ENCODE results near the gene NXPE3.
"Not testable (repeated sequence)": the region's sequence is repeated elsewhere in the genome, so short reads cannot be mapped to it uniquely, and the experiment has no call there.

NXPE3 gene

DNA sequence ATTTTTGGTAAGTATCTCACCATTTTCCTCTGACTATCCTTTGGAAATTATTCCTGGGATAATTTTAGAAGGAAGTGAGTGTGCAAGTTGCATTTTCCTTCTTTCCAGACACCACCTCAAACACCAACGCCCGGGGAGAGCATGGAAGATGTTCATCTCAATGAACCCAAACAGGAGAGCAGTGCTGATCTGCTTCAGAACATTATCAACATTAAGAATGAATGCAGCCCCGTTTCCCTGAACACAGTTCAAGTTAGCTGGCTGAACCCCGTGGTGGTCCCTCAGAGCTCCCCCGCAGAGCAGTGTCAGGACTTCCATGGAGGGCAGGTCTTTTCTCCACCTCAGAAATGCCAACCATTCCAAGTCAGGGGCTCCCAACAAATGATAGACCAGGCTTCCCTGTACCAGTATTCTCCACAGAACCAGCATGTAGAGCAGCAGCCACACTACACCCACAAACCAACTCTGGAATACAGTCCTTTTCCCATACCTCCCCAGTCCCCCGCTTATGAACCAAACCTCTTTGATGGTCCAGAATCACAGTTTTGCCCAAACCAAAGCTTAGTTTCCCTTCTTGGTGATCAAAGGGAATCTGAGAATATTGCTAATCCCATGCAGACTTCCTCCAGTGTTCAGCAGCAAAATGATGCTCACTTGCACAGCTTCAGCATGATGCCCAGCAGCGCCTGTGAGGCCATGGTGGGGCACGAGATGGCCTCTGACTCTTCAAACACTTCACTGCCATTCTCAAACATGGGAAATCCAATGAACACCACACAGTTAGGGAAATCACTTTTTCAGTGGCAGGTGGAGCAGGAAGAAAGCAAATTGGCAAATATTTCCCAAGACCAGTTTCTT is 74.2 kb downstream of the NXPE3 start:
- DNase-seq, result no peak

DNA sequence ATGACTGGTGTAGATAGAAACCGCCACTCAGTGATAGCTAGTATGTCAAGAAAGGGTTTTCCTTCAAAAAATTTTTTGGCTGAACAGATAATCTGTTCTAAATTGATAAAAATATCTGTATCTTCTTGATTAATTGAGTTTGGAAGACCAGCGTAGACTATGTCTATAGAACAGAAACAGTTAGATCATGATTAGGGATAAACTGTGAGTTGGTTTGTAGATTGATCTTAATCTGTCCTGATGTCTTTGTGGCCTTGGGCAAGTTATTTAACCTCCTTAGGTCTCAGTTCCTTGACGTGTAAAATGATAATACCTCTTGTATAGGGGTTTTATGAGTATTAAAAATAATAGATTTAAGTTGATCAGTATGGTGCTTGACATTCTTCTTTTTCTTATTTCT is 75.0 kb downstream of the NXPE3 start:
- DNase-seq, result no peak

- DNase-seq, result no peak
Observed at GRCh38 chr3:101854608-101855304, 75.7 kb downstream of the NXPE3 start.

DNA sequence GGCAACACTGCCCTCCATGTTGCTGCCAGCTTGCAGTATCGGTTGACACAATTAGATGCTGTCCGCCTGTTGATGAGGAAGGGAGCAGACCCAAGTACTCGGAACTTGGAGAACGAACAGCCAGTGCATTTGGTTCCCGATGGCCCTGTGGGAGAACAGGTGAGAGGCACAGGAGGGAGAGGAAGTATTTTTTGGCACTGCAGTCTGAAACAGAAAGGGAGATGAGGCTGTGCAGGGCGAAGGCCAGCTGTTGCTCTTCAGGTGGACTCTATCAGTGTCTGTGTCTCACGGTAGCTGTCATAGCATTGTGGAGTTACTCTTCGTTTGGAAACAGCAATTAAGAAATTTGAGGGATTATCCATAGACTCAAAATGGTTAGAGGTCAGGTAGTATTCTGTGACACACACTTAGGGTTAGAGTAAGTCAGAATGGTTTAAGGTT is 78.3 kb downstream of the NXPE3 start:
- DNase-seq, result no peak

DNA sequence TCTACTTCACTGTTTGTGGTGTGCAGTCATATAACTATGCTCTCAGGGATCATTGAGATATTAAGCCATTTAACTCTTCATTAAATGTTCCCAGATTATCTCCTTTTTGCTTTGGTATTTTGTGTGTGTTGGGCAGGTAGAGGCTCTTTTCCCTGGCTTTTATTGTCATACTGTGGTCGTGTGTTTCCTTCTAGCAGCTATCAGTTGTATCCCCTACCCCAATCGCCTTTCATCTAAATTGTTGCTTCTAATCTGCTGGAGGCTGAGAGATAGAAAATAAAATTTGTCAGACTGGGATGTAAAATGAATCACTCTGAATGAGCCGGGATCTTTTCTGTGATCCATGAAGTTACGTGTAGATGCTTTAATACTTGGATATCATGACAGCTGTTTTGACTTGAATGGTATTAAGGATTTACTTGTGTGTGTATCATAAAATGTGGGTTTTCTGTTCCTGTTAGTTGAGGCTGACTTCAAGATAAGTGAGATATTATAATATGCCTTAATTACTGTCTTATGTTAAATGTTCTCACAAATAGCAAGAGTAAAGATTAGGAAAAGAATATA is 79.5 kb downstream of the NXPE3 start:
- DNase-seq, result no peak

DNA sequence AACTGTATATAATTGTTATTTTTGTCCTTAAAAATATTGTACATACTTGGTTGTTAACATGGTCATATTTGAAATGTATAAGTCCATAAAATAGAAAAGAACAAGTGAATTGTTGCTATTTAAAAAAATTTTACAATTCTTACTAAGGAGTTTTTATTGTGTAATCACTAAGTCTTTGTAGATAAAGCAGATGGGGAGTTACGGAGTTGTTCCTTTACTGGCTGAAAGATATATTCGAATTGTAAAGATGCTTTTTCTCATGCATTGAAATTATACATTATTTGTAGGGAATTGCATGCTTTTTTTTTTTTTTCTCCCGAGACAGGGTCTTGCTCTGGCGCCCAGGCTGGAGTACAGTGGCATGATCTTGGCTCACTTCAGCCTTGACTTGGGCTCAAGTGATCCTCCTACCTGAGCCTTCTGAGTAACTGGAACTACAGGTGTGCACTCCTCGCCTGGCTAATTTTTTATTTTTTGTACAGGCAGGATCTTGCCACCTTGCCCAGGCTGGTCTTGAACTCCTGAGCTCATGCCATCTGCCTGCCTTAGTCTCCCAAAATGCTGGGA is 81.0 kb downstream of the NXPE3 start:
- no peak for DNase-seq

- no peak for DNase-seq
Observed at GRCh38 chr3:101861212-101861788, 82.3 kb downstream of the NXPE3 start.

- DNase-seq, result no peak
Observed at GRCh38 chr3:101861789-101862415, 82.9 kb downstream of the NXPE3 start.

- no peak for DNase-seq
Observed at GRCh38 chr3:101862416-101863165, 83.6 kb downstream of the NXPE3 start.

GRCh38 chr3:101864926-101865325 is 85.9 kb downstream of the NXPE3 start:
- DNase-seq, result not testable (repeated sequence)

- no peak for DNase-seq
Observed at GRCh38 chr3:101865751-101866509, 86.9 kb downstream of the NXPE3 start.

GRCh38 chr3:101867511-101867910 is 88.5 kb downstream of the NXPE3 start:
- no peak for DNase-seq

- no peak for DNase-seq
Observed at GRCh38 chr3:101867996-101868395, 89.0 kb downstream of the NXPE3 start.

GRCh38 chr3:101868534-101869464 is 89.8 kb downstream of the NXPE3 start:
- no peak for DNase-seq

DNA sequence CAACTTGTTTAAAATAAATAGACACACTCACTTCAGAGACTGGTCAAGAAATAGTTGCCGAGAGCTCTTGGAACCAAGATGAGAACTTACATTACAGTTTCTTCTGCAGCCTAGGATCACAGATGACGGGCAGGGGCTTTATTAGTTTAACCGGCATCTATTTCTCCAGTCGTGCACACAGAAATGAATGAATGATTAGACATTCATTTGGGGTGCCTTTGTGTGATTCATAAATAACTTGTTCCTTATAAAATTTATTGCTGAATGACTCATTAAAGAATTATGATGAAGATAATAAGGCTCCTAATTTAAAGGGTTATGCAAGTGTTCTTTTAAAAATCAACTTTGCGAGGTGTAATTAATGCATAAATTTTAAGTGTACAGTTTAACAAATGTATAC is 91.1 kb downstream of the NXPE3 start:
- DNase-seq, result no peak

- no peak for DNase-seq
Observed at GRCh38 chr3:101873619-101874018, 94.6 kb downstream of the NXPE3 start.

DNA sequence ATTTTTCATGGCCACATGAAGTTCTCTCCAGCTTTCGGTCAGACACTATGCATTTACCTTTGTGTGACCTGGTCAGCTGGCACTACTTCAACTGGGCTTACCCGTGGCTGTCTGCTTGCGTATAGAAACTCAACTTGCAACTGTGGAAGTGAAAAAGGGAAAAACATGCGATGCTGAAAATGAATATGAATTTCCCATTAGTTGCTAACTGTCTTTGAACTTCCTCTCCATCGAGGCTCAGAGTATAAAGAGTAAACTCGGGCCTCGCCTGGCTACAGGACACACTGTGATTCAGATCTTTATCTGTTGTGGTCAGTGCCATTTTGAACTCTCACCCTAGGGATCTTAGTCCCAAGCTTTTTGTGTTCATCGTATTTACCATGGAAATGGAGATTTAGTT is 97.1 kb downstream of the NXPE3 start:
- no peak for DNase-seq
